H9 (cell line): Measurements from ENCODE around the gene ALDH1A1. TPM values are rescaled to one million over a fixed set of nuclear protein-coding genes. Genes with fewer than 3 reads are reported as not detected.

Experiments
- DNase-seq: peaks from one replicate; pipeline ENCODE4 v3.0.0-alpha.2; 2017
- H2AFZ ChIP-seq: one replicate; pipeline ENCODE4 v1.6.1; 2013; ENCODE audit warnings: mild to moderate bottlenecking, low read length, control low read depth, moderate library complexity
- H2AK5ac ChIP-seq: 2 replicates; pipeline ENCODE4 v1.6.1; 2013; ENCODE audit warnings: low read length, control low read depth, mixed read lengths; ENCODE audit not compliant: insufficient read length
- H2BK120ac ChIP-seq: one replicate; pipeline ENCODE4 v1.6.1; 2013; ENCODE audit warnings: low read depth, mild to moderate bottlenecking, low read length, control low read depth, inconsistent platforms; ENCODE audit not compliant: poor library complexity, severe bottlenecking
- H2BK12ac ChIP-seq: 2 replicates; pipeline ENCODE4 v1.6.1; 2013; ENCODE audit warnings: low read length, control low read depth, mixed read lengths, low read depth; ENCODE audit not compliant: insufficient read length
- H2BK15ac ChIP-seq: 2 replicates; pipeline ENCODE4 v1.6.1; 2013; ENCODE audit warnings: low read depth, low read length, control low read depth
- H2BK20ac ChIP-seq: one replicate; pipeline ENCODE4 v1.6.1; 2013; ENCODE audit warnings: low read depth, mild to moderate bottlenecking, low read length, control low read depth, inconsistent platforms; ENCODE audit not compliant: poor library complexity, severe bottlenecking
- H2BK5ac ChIP-seq: 2 replicates; pipeline ENCODE4 v1.6.1; 2013; ENCODE audit warnings: low read length, control low read depth, mixed read lengths; ENCODE audit not compliant: insufficient read length
- H3K14ac ChIP-seq: 2 replicates; pipeline ENCODE4 v1.6.1; 2013; ENCODE audit warnings: low read length, control low read depth; ENCODE audit not compliant: insufficient read depth
- H3K18ac ChIP-seq: 2 replicates; pipeline ENCODE4 v1.6.1; 2013; ENCODE audit warnings: low read depth, mild to moderate bottlenecking, mixed read lengths, low read length, control low read depth; ENCODE audit not compliant: insufficient read length
- H3K23ac ChIP-seq: 2 replicates; pipeline ENCODE4 v1.6.1; 2013; ENCODE audit warnings: low read length, control low read depth, mixed read lengths, low read depth; ENCODE audit not compliant: insufficient read length
- H3K23me2 ChIP-seq: 2 replicates; pipeline ENCODE4 v1.6.1; 2013; ENCODE audit warnings: low read depth, mild to moderate bottlenecking, mixed read lengths, low read length, control low read depth; ENCODE audit not compliant: insufficient read length, poor library complexity, severe bottlenecking
- H3K27ac ChIP-seq: 2 replicates; pipeline ENCODE4 v1.5.1; 2013; ENCODE audit warnings: low read length, control low read depth, mixed read lengths, low read depth; ENCODE audit not compliant: insufficient read length
- H3K27me3 ChIP-seq: 2 replicates; pipeline ENCODE4 v1.6.1; 2013; ENCODE audit warnings: low read length, control low read depth, inconsistent platforms; ENCODE audit not compliant: insufficient read depth
- H3K4ac ChIP-seq: 2 replicates; pipeline ENCODE4 v1.6.1; 2013; ENCODE audit warnings: low read depth, mild to moderate bottlenecking, control low read depth, inconsistent platforms, low read length, moderate library complexity
- H3K4me1 ChIP-seq: 2 replicates; pipeline ENCODE4 v1.6.1; 2013; ENCODE audit warnings: low read length, control low read depth, inconsistent platforms; ENCODE audit not compliant: insufficient read depth
- H3K4me2 ChIP-seq: 2 replicates; pipeline ENCODE4 v1.6.1; 2013; ENCODE audit warnings: low read length, control low read depth, mixed read lengths; ENCODE audit not compliant: insufficient read length, insufficient read depth
- H3K56ac ChIP-seq: 2 replicates; pipeline ENCODE4 v1.6.1; 2013; ENCODE audit warnings: low read depth, mild to moderate bottlenecking, mixed read lengths, low read length, control low read depth; ENCODE audit not compliant: insufficient read length
- H3K79me1 ChIP-seq: 2 replicates; pipeline ENCODE4 v1.6.1; 2013; ENCODE audit warnings: low read depth, mild to moderate bottlenecking, moderate library complexity, low read length, control low read depth, inconsistent platforms; ENCODE audit not compliant: insufficient read depth, poor library complexity, severe bottlenecking
- H3K79me2 ChIP-seq: 2 replicates; pipeline ENCODE4 v1.6.1; 2013; ENCODE audit warnings: low read length, control low read depth, inconsistent platforms; ENCODE audit not compliant: insufficient read depth
- H3K9ac ChIP-seq: 2 replicates; pipeline ENCODE4 v1.6.1; 2013; ENCODE audit warnings: low read length, control low read depth, mixed read lengths; ENCODE audit not compliant: insufficient read length; ENCODE audit errors: extremely low read depth
- H3K9me3 ChIP-seq: one replicate; pipeline ENCODE4 v1.6.1; 2013; ENCODE audit warnings: low read depth, low read length, inconsistent platforms; ENCODE audit not compliant: control insufficient read depth
- H3T11ph ChIP-seq: one replicate; pipeline ENCODE4 v1.6.1; 2013; ENCODE audit warnings: mild to moderate bottlenecking, low read length, control low read depth, inconsistent platforms
- H4K20me1 ChIP-seq: one replicate; pipeline ENCODE4 v1.6.1; 2013; ENCODE audit not compliant: control insufficient read depth, insufficient read length, insufficient read depth
- H4K5ac ChIP-seq: 2 replicates; pipeline ENCODE4 v1.6.1; 2013; ENCODE audit warnings: low read depth, mild to moderate bottlenecking, mixed read lengths, low read length, control low read depth; ENCODE audit not compliant: insufficient read length
- H4K8ac ChIP-seq: replicated peaks from 2 replicates; pipeline ENCODE4 v1.6.1; 2013; ENCODE audit warnings: low read length, control low read depth, mixed read lengths, low read depth; ENCODE audit not compliant: insufficient read length
- H4K91ac ChIP-seq: 2 replicates; pipeline ENCODE4 v1.6.1; 2013; ENCODE audit warnings: low read depth, mild to moderate bottlenecking, moderate library complexity, mixed read lengths, low read length, control low read depth; ENCODE audit not compliant: insufficient read length
- H3K27ac Mint-ChIP-seq, 3 experiments: 2 replicates in 2 of 3; 3 replicates in 1 of 3; pipeline ENCODE4 v1.8.0; 2020 to 2021; ENCODE audit warnings: mixed read lengths in 3 of 3, mild to moderate bottlenecking in 1 of 3, moderate library complexity in 1 of 3
- H3K27me3 Mint-ChIP-seq: 2 replicates; pipeline ENCODE4 v1.8.0; 2021; ENCODE audit warnings: low read depth, mild to moderate bottlenecking, moderate library complexity, mixed read lengths
- H3K36me3 Mint-ChIP-seq, 3 experiments: 2 replicates in 2 of 3; 3 replicates in 1 of 3; pipeline ENCODE4 v1.8.0; 2020 to 2021; ENCODE audit warnings: low read depth in 3 of 3, mixed read lengths in 3 of 3; ENCODE audit not compliant: insufficient read depth in 1 of 3
- H3K4me1 Mint-ChIP-seq, 2 experiments: 2 replicates each; pipeline ENCODE4 v1.8.0; 2020; ENCODE audit warnings: mixed read lengths in 2 of 2
- H3K4me3 Mint-ChIP-seq, 2 experiments: 2 replicates in 1 of 2; 3 replicates in 1 of 2; pipeline ENCODE4 v1.8.0; 2020 to 2021; ENCODE audit warnings: mild to moderate bottlenecking in 2 of 2, mixed read lengths in 2 of 2, moderate library complexity in 1 of 2
- H3K9me3 Mint-ChIP-seq, 2 experiments: 2 replicates in 1 of 2; 3 replicates in 1 of 2; pipeline ENCODE4 v1.8.0; 2020; ENCODE audit warnings: mild to moderate bottlenecking in 2 of 2, mixed read lengths in 2 of 2, moderate library complexity in 1 of 2
- CTCF ChIP-seq: fragments of 200-600 bp; sonication (generic); conservative IDR thresholded peaks from 3 replicates; pipeline ENCODE4 v1.8.0; 2021; ENCODE audit warnings: antibody characterized with exemption, mild to moderate bottlenecking
- whole genome bisulfite sequencing: extraction: QIAGEN DNeasy Blood & Tissue Kit; methylation state at CpG from one replicate; pipeline ENCODE4 v1.1.7; 2013; ENCODE audit warnings: missing lambda C conversion rate, low lambda C conversion rate, mixed read lengths; ENCODE audit not compliant: insufficient read length; ENCODE audit errors: extremely low coverage; 5-methylcytosine and 5-hydroxymethylcytosine counted together
- total RNA-seq: library from RNA; stranded (reverse); gene quantifications from 2 replicates; pipeline ENCODE4 v1.2.1, GENCODE V29; 2021

Gene ALDH1A1
- total RNA-seq, 1 experiment from 2014 or later: 1.1 TPM

DNA sequence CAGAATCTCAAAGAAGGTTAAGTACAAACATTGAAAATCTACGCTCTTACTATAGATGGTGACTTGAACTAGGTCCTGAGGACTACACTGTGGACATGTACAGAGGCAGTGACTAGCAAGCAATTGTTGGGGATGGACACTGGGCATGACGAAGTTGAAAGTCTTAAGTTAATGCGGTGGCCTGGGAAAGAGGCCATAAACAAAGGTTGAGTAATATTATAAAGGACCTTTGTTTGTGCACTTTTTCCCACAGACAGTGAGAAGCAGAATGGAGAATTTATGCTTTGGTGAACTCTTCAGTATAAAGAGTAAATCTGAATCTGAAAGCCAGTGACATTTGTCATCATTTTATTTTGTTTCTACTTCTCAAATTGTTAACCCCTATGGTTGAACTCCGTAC lies 15.3 kb downstream of the ALDH1A1 start:
- Histone ChIP-seq H3K79me2 (no peaks in the 10 kb centered on the region), H3K14ac (no peak overlapping the region), H2BK120ac (no peak overlapping the region), H4K20me1 (no peaks in the 10 kb centered on the region), H2AK5ac (no peak overlapping the region), H3K4me1 (no peaks in the 10 kb centered on the region), H3K23ac (no peak overlapping the region), H2AFZ (no peak overlapping the region), H2BK15ac (no peak overlapping the region), H4K91ac (no peak overlapping the region), H3T11ph (no peak overlapping the region), H3K9me3 (no peaks in the 10 kb centered on the region), H2BK12ac (no peak overlapping the region), H2BK20ac (no peak overlapping the region), H3K18ac (no peak overlapping the region), H3K79me1 (no peaks in the 10 kb centered on the region), H3K4ac (no peak overlapping the region), H3K56ac (no peak overlapping the region), H3K4me2 (no peak overlapping the region), H3K9ac (no peak overlapping the region), H4K5ac (no peak overlapping the region), H3K27ac (no peak overlapping the region), H2BK5ac (no peak overlapping the region), H3K23me2 (no peaks in the 10 kb centered on the region), H4K8ac (no peak overlapping the region), H3K27me3 (no peaks in the 10 kb centered on the region)
- TF ChIP-seq CTCF: no peak
- no CpG with 5 or more reads among the region's 4 CpGs for WGBS
- Mint-ChIP-seq H3K27ac (no peak overlapping the region), H3K4me3 (no peak overlapping the region), H3K27me3 (no peaks in the 10 kb centered on the region), H3K9me3 (no peaks in the 10 kb centered on the region), H3K36me3 (no peaks in the 10 kb centered on the region), H3K4me1 (no peaks in the 10 kb centered on the region; a peak in 1 of 4 replicates)
- no peak for DNase-seq
